Naive B cell (primary cell): Measurements from ENCODE around the gene BICRAL. TPM values are rescaled to one million over a fixed set of nuclear protein-coding genes. Genes with fewer than 3 reads are reported as not detected.

ENCODE experiments used
- ATAC-seq, 2 donors: fragments of 150-1000 bp; cut with Tn5 transposase; 2 replicates each; pipeline ENCODE4 v1.10.0; 2021; ENCODE audit warnings: low read depth in 2 of 2, mild to moderate bottlenecking in 2 of 2, moderate library complexity in 2 of 2
- DNase-seq: peaks from one replicate; pipeline ENCODE4 v3.0.0; 2022
- H3K27ac Mint-ChIP-seq, 6 donors: one replicate each; pipeline ENCODE4 v1.8.0; 2020 to 2022; ENCODE audit warnings: mild to moderate bottlenecking in 6 of 6, mixed read lengths in 6 of 6, moderate library complexity in 5 of 6, inconsistent platforms in 2 of 6
- H3K27me3 Mint-ChIP-seq, 3 donors: one replicate each; pipeline ENCODE4 v1.8.0; 2021 to 2022; ENCODE audit warnings: mixed read lengths in 3 of 3, mild to moderate bottlenecking in 1 of 3
- H3K36me3 Mint-ChIP-seq, 2 donors: one replicate each; pipeline ENCODE4 v1.8.0; 2020 to 2022; ENCODE audit warnings: mixed read lengths in 2 of 2, inconsistent platforms in 1 of 2, mild to moderate bottlenecking in 1 of 2
- H3K4me1 Mint-ChIP-seq, 3 donors: one replicate each; pipeline ENCODE4 v1.8.0; 2020 to 2022; ENCODE audit warnings: mixed read lengths in 3 of 3, inconsistent platforms in 1 of 3, mild to moderate bottlenecking in 1 of 3, moderate library complexity in 1 of 3
- H3K4me3 Mint-ChIP-seq, 8 donors: one replicate each; pipeline ENCODE4 v1.8.0; 2020 to 2022; ENCODE audit warnings: mild to moderate bottlenecking in 8 of 8, mixed read lengths in 8 of 8, moderate library complexity in 8 of 8, inconsistent platforms in 2 of 8
- H3K9me3 Mint-ChIP-seq, 7 donors: one replicate each; pipeline ENCODE4 v1.8.0; 2020 to 2022; ENCODE audit warnings: mixed read lengths in 7 of 7, mild to moderate bottlenecking in 5 of 7, inconsistent platforms in 2 of 7, moderate library complexity in 1 of 7
- polyA plus RNA-seq, 6 donors: library from polyadenylated mRNA; unstranded; fragments of 300-500 nt; fragmentation: Illumina TruSeq; gene quantifications; one replicate each; pipeline ENCODE4 v1.2.3, GENCODE V29; 2021; ENCODE audit warnings: low read depth in 6 of 6

The BICRAL gene
- polyA plus RNA-seq, 6 donors from 2014 or later: 1.8 to 4.9 (median 4.1) TPM

GRCh38 chr6:42751055-42751454 is 30.8 kb upstream of the BICRAL start:
- H3K27ac Mint-ChIP-seq: peak overlapping the region in 1 of 6 donors; percentile 34
- no peak for DNase-seq
- H3K4me3 Mint-ChIP-seq: no peak overlapping the region
- no peak for ATAC-seq
- peaks cover 0 to 9% of the 10 kb centered on the region in 2 donors for H3K36me3 Mint-ChIP-seq
- peaks cover 19 to 39% (median 29%) of the 10 kb centered on the region in 3 donors for H3K4me1 Mint-ChIP-seq
- no peaks in the 10 kb centered on the region for H3K27me3 Mint-ChIP-seq
- no peaks in the 10 kb centered on the region for H3K9me3 Mint-ChIP-seq

GRCh38 chr6:42754759-42755158 is 27.1 kb upstream of the BICRAL start:
- Mint-ChIP-seq H3K27ac (peak overlapping the region in 1 of 6 donors; percentile 71), H3K4me1 (peaks cover 23 to 35% (median 34%) of the 10 kb centered on the region in 3 donors), H3K9me3 (no peaks in the 10 kb centered on the region), H3K36me3 (peaks cover 15 to 23% of the 10 kb centered on the region in 2 donors), H3K27me3 (no peaks in the 10 kb centered on the region), H3K4me3 (no peak overlapping the region)
- ATAC-seq (no peak), DNase-seq (no peak)

DNA sequence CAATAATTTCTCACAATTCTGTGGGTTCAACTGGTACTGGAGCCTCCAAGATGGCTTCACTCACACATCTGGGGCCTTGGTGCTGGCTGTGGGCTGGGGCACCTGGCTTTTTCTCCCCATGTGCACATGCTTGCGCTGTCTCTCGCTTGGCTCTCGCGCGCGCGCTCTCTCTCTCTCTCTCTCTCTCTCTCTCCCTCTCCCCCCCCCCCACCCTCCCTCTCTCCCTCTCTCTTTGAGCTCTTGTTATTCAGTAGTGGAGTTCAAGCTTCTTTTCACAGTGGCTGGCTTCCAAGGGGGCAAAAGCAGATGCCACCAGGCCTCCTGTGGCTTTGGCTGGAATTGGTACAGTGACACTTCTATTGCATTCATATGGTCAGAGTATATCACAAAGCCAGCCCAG is 25.1 kb upstream of the BICRAL start:
- Mint-ChIP-seq H3K27ac (peak overlapping the region in 1 of 6 donors; percentile 64), H3K4me1 (peaks cover 23 to 35% (median 29%) of the 10 kb centered on the region in 3 donors), H3K36me3 (peaks cover 15 to 23% of the 10 kb centered on the region in 2 donors), H3K4me3 (no peak overlapping the region), H3K27me3 (no peaks in the 10 kb centered on the region), H3K9me3 (no peaks in the 10 kb centered on the region)
- no peak for ATAC-seq
- no peak for DNase-seq

DNA sequence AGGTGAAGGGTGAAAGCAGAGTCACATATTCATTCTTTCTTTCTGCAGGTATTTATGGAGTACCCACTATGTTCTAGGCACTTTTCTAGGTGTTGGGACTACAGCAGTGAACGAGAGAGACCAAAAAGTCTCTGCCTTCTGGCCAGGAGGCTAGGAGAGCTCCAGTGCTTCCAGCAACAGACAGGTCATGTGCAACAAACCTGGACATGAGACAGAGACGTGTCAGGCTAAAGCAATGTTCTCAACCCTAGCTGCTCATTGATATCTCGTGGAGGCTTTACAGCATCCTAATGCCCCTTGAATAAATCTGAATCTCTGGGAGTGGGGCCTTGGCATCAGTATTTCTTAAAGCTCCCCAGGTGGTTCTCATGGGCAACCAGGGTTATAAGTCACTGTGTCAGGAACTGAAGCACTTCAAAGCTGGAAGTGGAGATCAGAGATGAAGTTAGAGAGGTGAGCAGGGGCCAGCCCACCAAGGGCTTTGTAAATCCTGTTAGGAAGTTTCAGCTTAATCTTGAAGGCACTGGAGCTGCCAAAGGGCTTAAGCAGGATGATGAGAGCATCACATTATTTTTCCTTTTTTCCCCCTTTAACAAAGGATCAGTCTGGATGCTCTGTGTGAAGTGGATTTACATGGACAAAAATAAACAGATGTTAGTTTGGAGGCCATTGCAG is 23.0 kb upstream of the BICRAL start:
- Mint-ChIP-seq H3K36me3 (peaks cover 15 to 16% of the 10 kb centered on the region in 2 donors), H3K27me3 (no peaks in the 10 kb centered on the region), H3K4me1 (peaks cover 23 to 31% (median 26%) of the 10 kb centered on the region in 3 donors), H3K4me3 (no peak overlapping the region), H3K9me3 (no peaks in the 10 kb centered on the region), H3K27ac (peak overlapping the region in 3 of 6 donors; percentile 14 to 57 (median 23))
- DNase-seq (no peak), ATAC-seq (no peak)

DNA sequence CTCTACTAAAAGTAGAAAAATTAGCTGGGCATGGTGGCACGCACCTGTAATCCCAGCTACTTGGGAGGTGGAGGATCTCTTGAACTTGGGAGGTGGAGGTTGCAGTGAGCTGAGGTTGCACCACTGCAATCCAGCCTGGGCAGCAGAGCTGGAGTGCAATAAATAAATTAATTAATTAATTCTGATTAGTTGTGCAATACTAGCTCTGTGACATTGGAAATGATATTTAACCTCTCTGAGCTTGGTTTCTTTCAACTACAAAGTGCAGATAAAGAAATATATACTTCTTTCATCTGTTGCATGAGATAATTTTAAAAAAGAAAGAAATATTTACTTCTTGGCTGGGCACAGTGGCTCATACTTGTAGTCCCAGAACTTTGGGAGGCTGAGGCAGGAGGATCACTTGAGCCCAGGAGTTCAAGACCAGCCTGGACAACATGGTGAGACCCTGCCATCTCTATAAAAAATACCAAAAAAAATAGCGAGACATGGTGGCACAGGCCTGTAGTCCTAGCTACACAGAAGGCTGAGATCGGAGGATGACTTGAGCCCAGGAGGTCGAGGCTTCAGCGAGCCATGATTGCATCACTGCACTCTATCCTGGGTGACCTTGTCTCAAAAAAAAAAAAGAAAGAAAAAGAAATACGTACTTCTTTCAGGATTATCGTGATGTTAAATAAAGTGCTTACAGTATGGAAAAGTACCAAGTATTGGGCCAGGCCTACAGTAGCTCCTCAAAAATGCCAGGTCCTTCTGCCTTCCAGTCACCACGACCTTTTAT is 20.4 kb upstream of the BICRAL start:
- no peaks in the 10 kb centered on the region for H3K27me3 Mint-ChIP-seq
- DNase-seq: no peak
- no peak for ATAC-seq
- H3K4me1 Mint-ChIP-seq: peaks cover 15 to 21% (median 18%) of the 10 kb centered on the region in 3 donors
- H3K36me3 Mint-ChIP-seq: peaks cover 16 to 19% of the 10 kb centered on the region in 2 donors
- peak overlapping the region in 1 of 6 donors; percentile 56 for H3K27ac Mint-ChIP-seq
- H3K9me3 Mint-ChIP-seq: no peaks in the 10 kb centered on the region
- H3K4me3 Mint-ChIP-seq: no peak overlapping the region

- Mint-ChIP-seq H3K4me3 (no peak overlapping the region), H3K27me3 (no peaks in the 10 kb centered on the region), H3K27ac (no peak overlapping the region), H3K4me1 (peaks cover 12 to 20% (median 15%) of the 10 kb centered on the region in 3 donors), H3K36me3 (peaks cover 16 to 19% of the 10 kb centered on the region in 2 donors), H3K9me3 (no peaks in the 10 kb centered on the region)
- DNase-seq (no peak), ATAC-seq (no peak)
Measured at GRCh38 chr6:42762426-42762859, 19.4 kb upstream of the BICRAL start.

GRCh38 chr6:42762950-42763349 is 18.9 kb upstream of the BICRAL start:
- no peak for DNase-seq
- no peaks in the 10 kb centered on the region for H3K27me3 Mint-ChIP-seq
- no peak for ATAC-seq
- H3K4me1 Mint-ChIP-seq: peaks cover 10 to 20% (median 18%) of the 10 kb centered on the region in 3 donors
- peak overlapping the region in 1 of 6 donors; percentile 21 for H3K27ac Mint-ChIP-seq
- H3K36me3 Mint-ChIP-seq: peaks cover 13 to 14% of the 10 kb centered on the region in 2 donors
- H3K9me3 Mint-ChIP-seq: no peaks in the 10 kb centered on the region
- H3K4me3 Mint-ChIP-seq: no peak overlapping the region

- Mint-ChIP-seq H3K4me3 (no peak overlapping the region), H3K36me3 (peaks cover 0 to 4% of the 10 kb centered on the region in 2 donors), H3K4me1 (peaks cover 0 to 13% (median 11%) of the 10 kb centered on the region in 3 donors), H3K27ac (peak overlapping the region in 2 of 6 donors; percentile 34 to 50), H3K9me3 (no peaks in the 10 kb centered on the region), H3K27me3 (no peaks in the 10 kb centered on the region)
- no peak for DNase-seq
- no peak for ATAC-seq
Measured at GRCh38 chr6:42764911-42765648, 16.8 kb upstream of the BICRAL start.

- ATAC-seq (no peak), DNase-seq (no peak)
- Mint-ChIP-seq H3K27ac (peak overlapping the region in 2 of 6 donors; percentile 31 to 61), H3K9me3 (no peaks in the 10 kb centered on the region), H3K27me3 (no peaks in the 10 kb centered on the region), H3K4me3 (no peak overlapping the region), H3K4me1 (peaks cover 7 to 22% (median 16%) of the 10 kb centered on the region in 3 donors), H3K36me3 (peaks cover 0 to 4% of the 10 kb centered on the region in 2 donors)
Measured at GRCh38 chr6:42766163-42766670, 15.6 kb upstream of the BICRAL start.

DNA sequence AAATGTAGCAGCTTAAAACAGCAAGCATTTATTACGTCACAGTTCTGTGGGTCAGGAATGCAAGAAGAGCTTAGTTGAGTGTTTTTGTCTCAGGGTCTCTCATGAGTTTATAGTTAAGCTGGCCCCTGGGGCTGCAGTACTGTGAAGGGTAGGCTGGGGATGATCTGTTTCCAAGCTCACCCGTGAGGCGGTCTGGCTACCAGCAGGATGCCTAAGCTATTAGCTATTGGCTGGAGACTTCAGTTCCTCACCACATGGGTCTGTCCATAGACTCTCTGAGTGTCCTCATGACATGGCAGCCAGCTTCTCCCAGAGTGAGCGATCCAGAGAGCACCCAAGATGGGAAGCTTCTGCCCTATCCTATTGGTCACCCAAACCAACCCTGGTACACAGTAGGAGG is 12.8 kb upstream of the BICRAL start:
- H3K27me3 Mint-ChIP-seq: no peaks in the 10 kb centered on the region
- peaks cover 26 to 41% (median 35%) of the 10 kb centered on the region in 3 donors for H3K4me1 Mint-ChIP-seq
- DNase-seq: no peak
- ATAC-seq: no peak
- peak overlapping the region in 5 of 6 donors; percentile 59 to 99 (median 88) for H3K27ac Mint-ChIP-seq
- peak overlapping the region in 1 of 8 donors; percentile 47 for H3K4me3 Mint-ChIP-seq
- peaks cover 0 to 4% of the 10 kb centered on the region in 2 donors for H3K36me3 Mint-ChIP-seq
- peaks cover 0 to 4% (median 0%) of the 10 kb centered on the region in 7 donors for H3K9me3 Mint-ChIP-seq

DNA sequence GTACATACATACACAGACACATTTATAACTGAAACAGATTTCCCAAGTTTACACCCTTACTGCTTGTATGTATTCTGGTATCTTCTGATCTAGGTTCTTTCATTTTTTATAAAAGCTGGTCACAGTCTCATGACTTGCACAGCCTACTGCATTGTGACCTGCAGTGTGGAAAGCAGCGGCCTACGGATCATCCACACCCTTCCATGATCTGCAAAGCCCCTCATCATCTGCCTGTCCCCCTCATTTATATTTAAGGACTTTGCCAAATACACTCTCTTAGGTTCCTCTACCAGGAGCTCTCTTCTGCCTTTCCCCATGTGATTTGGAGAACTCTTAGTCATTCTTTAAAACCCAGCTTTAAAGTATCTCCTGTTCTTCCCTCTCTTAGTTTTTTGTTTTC is 12.0 kb upstream of the BICRAL start:
- peaks cover 0 to 5% (median 0%) of the 10 kb centered on the region in 7 donors for H3K9me3 Mint-ChIP-seq
- H3K36me3 Mint-ChIP-seq: peaks cover 0 to 4% of the 10 kb centered on the region in 2 donors
- peak overlapping the region in 1 of 8 donors; percentile 43 for H3K4me3 Mint-ChIP-seq
- DNase-seq: no peak
- H3K27me3 Mint-ChIP-seq: no peaks in the 10 kb centered on the region
- no peak for ATAC-seq
- H3K4me1 Mint-ChIP-seq: peaks cover 34 to 49% (median 42%) of the 10 kb centered on the region in 3 donors
- H3K27ac Mint-ChIP-seq: peak overlapping the region; percentile 70 to 100 (median 96)

GRCh38 chr6:42771741-42772100 is 10.1 kb upstream of the BICRAL start:
- H3K27me3 Mint-ChIP-seq: no peaks in the 10 kb centered on the region
- H3K27ac Mint-ChIP-seq: peak overlapping the region; percentile 99 to 100 (median 99)
- DNase-seq: no peak

DNA sequence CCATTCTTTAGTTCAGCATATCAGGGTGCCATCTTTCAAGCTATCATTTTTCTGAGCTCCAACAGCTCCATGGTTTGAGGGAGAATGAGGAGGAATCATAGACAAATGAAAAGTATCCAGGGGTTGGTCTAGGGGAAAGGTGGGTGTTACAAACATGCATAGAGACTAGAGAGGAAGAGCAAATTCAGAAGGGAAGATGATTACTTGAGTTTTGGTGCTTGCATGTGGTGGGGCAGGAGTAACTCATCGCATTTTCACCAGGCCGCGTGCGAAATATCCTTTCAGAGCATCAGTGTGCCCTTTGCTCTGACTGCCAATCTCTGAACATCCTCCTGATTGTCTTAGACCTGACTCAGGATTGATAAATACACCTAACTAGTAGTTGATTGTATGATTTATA is 7.7 kb upstream of the BICRAL start:
- Mint-ChIP-seq H3K4me3 (peak overlapping the region in 7 of 8 donors; percentile 1 to 87 (median 74)), H3K4me1 (peaks cover 53 to 74% (median 61%) of the 10 kb centered on the region in 3 donors), H3K36me3 (no peaks in the 10 kb centered on the region), H3K27me3 (no peaks in the 10 kb centered on the region), H3K27ac (peak overlapping the region; percentile 14 to 98 (median 97)), H3K9me3 (peaks cover 0 to 5% (median 0%) of the 10 kb centered on the region in 7 donors)
- ATAC-seq (no peak), DNase-seq (no peak)

More at GRCh38 chr6:42771741-42772100, 10.1 kb upstream of the BICRAL start:
- peak in 1 of 2 donors; percentile 7 for ATAC-seq
- Mint-ChIP-seq H3K9me3 (peaks cover 0 to 5% (median 0%) of the 10 kb centered on the region in 7 donors), H3K36me3 (no peaks in the 10 kb centered on the region), H3K4me3 (peak overlapping the region; percentile 72 to 95 (median 88)), H3K4me1 (peaks cover 43 to 59% (median 48%) of the 10 kb centered on the region in 3 donors)
